GM21360 (cell line): ENCODE data around the gene TMEM271.

ENCODE experiments used
- ATAC-seq: cut with Tn5 transposase; IDR thresholded peaks from one replicate; pipeline ENCODE4 v1.9.1; 2021; ENCODE audit warnings: mild to moderate bottlenecking, moderate library complexity; ENCODE audit not compliant: unreplicated experiment

TMEM271 gene

DNA sequence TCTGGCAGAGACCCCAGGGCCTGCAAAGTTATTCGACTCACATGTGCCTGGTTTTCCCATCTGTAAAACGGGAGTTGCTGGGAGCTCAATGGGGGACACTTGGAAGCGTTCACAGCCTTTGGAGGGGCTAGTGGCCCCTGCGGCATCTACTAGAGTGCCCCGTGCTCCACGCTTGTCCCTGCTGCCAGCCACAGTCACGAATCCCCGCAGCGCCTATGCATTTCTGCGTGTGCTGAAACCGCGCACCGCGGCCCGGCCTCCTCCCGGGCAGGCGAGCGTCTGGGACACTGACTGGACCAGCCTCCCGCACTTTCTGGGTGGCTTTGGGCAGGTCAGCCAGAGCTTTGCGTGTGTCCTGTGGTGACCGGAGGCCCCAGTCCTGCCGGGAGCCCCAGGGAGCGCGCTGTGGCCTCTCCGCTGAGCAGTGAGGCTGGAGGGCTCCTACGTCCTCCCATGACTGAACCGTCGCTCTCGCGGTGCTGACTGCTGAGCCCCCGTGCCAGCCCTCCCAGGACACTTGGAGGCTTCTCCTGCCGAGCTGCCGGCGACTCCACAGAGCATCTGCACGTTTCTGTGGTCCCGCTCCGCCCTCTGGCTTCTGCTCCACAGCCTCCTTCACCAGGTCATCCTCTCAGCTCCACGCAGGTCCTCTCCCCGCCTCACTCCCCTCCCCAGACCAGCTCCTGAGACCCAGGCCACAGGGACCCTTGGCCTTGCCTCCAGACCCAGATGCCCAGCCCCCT is 40.7 kb downstream of the TMEM271 start:
- no peak for ATAC-seq

GRCh38 chr4:534576-535151 is 41.4 kb downstream of the TMEM271 start:
- ATAC-seq, result no peak

DNA sequence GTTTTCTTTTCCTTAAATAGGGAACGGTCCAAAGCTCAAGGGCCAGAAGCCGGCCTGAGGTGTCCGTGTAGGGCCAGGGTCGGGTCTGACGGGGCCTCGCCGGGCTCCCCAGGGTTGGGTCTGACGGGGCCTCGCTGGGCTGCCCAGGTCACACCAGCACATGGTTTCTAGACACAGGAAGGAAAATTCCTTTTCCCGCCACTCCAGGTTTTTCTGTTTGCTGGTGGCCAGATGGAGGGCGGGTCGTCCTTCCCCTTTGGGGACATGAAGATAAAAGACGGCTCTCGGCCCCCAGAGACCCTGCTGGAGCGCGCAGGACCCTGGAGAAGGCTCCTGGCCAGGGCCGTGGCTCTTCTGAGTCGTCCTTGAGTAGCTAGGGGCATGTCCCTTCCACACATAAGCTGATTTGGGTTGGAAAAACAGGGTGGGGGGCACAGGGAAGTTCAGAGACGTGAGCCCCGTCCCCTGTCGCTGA is 42.0 kb downstream of the TMEM271 start:
- ATAC-seq, result no peak

- no peak for ATAC-seq
Measured at GRCh38 chr4:533318-534100, 42.6 kb downstream of the TMEM271 start.

DNA sequence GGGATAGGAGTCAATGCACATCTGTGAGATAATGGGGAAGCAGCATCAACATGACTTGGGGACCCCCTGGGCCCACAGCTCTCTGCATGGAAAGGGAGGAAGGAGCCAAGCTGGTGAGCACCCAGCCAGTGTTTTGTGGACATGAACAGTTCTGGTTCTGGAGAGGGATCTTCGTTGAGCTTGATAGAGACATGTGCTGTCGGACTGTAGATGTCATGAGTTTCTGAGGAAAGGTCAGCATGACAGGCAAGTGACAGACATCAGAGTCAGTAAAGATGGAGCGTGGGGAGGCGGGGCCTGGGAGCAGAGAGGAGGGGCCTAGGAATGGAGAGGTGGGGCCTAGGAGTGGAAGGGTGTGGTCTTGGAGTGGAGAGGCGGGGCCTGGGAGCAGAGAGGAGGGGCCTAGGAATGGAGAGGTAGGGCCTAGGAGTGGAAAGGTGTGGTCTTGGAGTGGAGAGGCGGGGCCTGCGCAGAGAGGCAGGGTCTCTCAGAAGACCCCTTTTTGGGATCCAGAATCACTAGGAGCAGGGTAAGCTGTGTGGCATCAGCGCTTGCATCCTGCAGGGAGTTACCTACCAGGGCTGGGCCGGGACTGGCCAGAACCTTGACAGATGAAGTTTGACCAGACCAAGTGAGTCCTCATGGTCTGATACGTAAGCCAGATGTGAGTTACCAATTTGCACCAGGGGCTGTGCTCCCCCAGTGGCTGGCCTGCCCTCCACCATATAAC is 43.3 kb downstream of the TMEM271 start:
- no peak for ATAC-seq

DNA sequence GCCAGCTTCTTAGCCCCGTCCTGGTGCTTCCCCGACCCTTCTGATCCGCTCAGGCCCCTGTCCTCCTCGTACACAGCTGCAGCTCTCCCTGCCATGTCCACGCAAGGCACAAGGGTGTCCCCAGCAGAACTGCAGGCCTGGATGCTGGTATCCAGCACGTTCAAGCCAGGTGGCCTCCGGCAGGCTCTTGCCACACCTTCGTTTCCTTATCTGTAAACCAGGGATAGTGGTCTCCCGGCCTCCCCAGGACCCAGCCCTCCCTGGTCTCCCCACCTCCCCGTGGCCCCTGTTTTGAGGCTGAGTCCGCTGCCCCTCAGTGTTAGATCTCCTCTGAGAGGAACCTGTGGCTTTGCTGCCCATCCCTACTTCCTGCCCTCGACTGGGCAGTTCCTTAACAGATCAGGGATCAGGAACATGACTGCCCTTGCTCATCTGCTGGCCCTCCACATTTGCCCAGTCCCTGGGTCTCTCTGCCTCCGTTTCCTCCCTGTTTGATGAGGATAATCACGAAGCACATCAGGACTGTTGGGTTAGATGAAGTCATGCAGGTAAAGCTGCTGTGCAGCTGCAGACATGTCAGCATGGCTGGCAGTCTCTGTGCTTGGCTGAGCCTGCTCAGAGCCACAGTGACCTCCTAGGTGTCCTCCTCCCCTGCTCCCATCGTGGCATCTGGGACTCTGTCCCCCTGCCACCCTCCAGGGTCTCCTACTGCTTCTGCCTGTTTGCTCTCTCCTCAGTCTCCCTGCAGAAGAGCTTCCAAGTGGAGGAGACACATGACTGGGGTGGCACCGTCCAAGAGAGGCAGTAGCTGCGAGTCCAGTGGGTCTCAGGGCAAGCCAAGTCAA is 44.2 kb downstream of the TMEM271 start:
- ATAC-seq, result no peak

DNA sequence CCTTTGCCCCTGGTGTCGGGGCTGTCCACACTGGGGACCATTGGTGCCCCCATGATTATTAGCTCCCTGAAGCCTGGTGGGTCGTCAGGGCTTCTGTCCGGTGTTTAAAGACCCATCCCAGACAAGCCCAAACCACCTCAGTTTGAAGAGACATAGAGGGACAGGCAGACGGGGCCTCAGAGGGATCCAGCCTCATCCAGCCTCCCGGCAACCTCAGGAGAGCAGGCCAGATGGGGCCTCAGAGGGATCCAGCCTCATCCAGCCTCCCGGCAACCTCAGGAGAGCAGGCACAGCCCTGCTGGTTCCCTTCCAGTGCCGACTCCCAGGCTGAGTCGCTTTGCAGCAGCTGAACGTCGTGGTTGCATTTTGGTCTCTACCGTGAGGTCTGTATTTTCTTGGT is 45.0 kb downstream of the TMEM271 start:
- ATAC-seq, result no peak

GRCh38 chr4:530017-530781 is 45.9 kb downstream of the TMEM271 start:
- ATAC-seq, result no peak

- ATAC-seq, result no peak
Measured at GRCh38 chr4:529563-529962, 46.5 kb downstream of the TMEM271 start.

DNA sequence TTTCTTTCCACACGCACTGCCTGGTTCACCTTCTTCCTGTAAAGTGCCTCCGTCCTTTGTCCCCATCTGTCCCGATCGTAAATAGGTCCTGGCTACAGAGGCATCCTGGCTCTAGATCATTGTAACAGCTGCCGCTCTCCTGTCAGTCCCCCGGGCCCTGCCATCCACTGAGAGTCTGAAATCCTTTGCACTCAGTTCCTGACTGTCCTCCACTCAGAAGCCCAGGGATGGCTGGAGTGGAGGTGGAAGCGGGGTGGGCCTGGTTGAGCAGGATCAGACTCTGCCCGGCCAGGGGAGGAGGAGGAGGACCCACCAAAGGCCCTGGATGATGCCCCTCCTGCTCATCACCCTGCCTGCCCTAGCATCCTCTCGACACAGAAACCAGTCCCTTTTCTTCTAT is 47.3 kb downstream of the TMEM271 start:
- ATAC-seq, result no peak

GRCh38 chr4:528296-528695 is 47.8 kb downstream of the TMEM271 start:
- ATAC-seq, result no peak

DNA sequence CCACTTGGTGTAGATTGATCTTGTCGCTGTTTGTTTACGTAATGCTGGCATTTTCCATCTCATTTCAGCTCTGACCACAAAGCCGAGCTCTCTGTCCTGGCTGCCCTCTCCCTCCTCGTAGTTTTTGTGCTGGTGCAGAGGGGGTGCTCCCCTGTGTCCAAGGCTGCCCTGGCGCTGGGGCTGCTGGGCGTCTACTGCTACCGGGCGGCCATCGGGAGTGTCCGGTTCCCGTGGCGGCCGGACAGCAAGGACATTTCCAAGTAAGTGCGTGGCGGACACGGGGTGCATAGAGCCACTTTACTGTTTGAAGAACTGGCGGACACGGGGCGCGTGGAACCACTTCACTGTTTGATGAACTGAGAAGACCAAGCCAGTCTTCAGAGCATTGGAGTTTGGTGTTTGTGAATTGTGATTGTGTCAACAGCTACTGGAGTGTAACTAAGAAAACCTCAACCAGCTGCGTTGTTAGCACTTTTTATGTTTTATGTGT is 49.1 kb downstream of the TMEM271 start:
- no peak for ATAC-seq

- no peak for ATAC-seq
Measured at GRCh38 chr4:526189-526909, 49.7 kb downstream of the TMEM271 start.

GRCh38 chr4:525660-526059 is 50.4 kb downstream of the TMEM271 start:
- ATAC-seq, result no peak

DNA sequence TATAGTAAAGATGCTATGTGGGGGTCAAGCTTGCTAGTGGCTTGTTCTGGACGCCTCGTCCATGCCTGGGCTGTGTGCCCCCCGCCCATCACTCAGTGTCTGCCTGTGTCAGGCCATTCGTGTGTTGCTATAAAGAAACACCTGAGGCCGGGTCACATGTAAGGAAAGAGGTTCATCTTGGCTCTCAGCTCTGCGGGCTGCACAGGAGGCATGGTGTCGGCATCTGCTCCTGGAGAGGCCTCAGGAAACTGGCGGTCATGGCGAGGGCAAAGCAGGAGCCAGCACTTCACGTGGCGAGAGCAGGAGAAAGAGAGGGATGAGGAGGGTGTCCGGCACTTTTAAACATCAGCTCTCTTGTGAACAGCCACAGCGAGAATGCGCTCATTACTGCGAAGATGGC is 51.9 kb downstream of the TMEM271 start:
- no peak for ATAC-seq
